ENCODE measurements around the gene NOCT. TPM values are rescaled to one million over a fixed set of nuclear protein-coding genes. Genes with fewer than 3 reads are reported as not detected.

NOCT gene, protein sequence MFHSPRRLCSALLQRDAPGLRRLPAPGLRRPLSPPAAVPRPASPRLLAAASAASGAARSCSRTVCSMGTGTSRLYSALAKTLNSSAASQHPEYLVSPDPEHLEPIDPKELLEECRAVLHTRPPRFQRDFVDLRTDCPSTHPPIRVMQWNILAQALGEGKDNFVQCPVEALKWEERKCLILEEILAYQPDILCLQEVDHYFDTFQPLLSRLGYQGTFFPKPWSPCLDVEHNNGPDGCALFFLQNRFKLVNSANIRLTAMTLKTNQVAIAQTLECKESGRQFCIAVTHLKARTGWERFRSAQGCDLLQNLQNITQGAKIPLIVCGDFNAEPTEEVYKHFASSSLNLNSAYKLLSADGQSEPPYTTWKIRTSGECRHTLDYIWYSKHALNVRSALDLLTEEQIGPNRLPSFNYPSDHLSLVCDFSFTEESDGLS
- 20.7 and 25.6 TPM in 2 replicates for total RNA-seq

DNA sequence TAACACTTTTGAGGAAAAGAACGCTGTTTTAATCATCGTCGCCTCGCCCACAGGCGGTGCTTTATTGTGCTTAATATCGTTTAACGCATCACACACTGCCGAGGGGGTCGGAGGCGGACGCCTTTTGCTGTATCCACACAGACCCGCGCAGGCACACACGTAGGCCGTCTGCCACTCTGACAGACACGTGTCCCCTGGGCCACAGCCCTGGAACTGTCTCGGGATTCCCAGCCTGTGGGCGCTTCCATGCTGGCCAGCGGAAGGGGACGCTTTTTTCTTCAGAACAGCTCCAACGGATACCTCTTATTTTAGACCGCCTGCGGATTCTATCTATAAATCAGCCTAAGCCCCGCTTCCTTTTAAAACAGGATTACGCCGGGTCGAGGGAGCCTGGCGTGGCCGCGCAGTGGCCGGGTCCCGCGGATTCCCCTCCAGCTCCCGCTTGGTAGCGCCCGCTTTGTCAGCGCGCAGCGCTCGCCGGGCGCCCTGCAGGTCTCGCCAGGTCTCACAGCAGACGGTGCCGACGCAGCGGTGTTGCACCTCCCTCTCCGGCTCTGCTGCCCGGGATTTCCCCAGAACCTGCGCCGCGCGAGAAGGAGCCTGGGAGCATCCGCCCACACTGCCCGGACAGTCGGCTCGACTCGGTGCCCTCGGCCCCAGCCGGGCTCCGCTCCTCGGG, at the start of gene NOCT:
TSS of gene NOCT (plus strand) at position 513 of the 679 bp plus-strand sequence. CDS start 201 bp downstream, outside the sequence.

Other genes with a start within 250 kb of the NOCT start
- 30.0 and 32.5 TPM in 2 replicates for gene ELF2, start 161.4 kb downstream of the NOCT start, total RNA-seq